Right lobe of liver (tissue), 6 donors: ENCODE measurements around the gene DRGX. TPM values are rescaled to one million over a fixed set of nuclear protein-coding genes. Genes with fewer than 3 reads are reported as not detected.

Source experiments
- ATAC-seq, 4 donors: fragments of 200-7000 bp; cut with Tn5 transposase; one replicate each; pipeline ENCODE4 v1.9.1; 2020; ENCODE audit warnings: mild to moderate bottlenecking in 4 of 4, moderate library complexity in 4 of 4
- DNase-seq, 3 donors: peaks; one replicate each; pipeline ENCODE4 v3.0.0-alpha.2; 2020
- H3K27ac ChIP-seq, 3 donors: fragments of 200-600 bp; one replicate each; pipeline ENCODE4 v1.8.0; 2022
- H3K27me3 ChIP-seq, 2 donors: fragments of 200-600 bp; one replicate each; pipeline ENCODE4 v1.8.0; 2022
- H3K36me3 ChIP-seq, 4 donors: fragments of 200-600 bp; sonication (generic) in 1 of 4; one replicate each; pipeline versions ENCODE4 v1.5.1 to v1.8.0; 2017 to 2022; ENCODE audit warnings: control low read depth in 1 of 4
- H3K4me1 ChIP-seq, 4 donors: fragments of 200-600 bp; sonication (generic) in 1 of 4; one replicate each; pipeline versions ENCODE4 v1.5.1 to v1.8.0; 2017 to 2022; ENCODE audit warnings: control low read depth in 1 of 4
- H3K4me3 ChIP-seq, 3 donors: fragments of 200-600 bp; one replicate each; pipeline ENCODE4 v1.8.0; 2022
- H3K9me3 ChIP-seq, 4 donors: fragments of 200-600 bp; sonication (generic) in 1 of 4; one replicate each; pipeline versions ENCODE4 v1.5.1 to v1.8.0; 2017 to 2022; ENCODE audit warnings: control low read depth in 1 of 4
- CTCF ChIP-seq, 4 donors: fragments of 200-600 bp in 3 of 4; fragments of 450-650 bp in 1 of 4; IDR thresholded peaks; one replicate each; pipeline versions ENCODE4 v1.5.1 to v1.8.0; 2016 to 2022; ENCODE audit warnings: antibody characterized with exemption in 4 of 4, mild to moderate bottlenecking in 2 of 4
- POLR2A ChIP-seq: fragments of 450-650 bp; IDR thresholded peaks from one replicate; pipeline ENCODE4 v1.6.1; 2017; ENCODE audit warnings: antibody characterized with exemption, mild to moderate bottlenecking
- WGBS: methylation state at CpG from one replicate; pipeline ENCODE4 v1.1.6; 2018; ENCODE audit warnings: low coverage, low lambda C conversion rate; ENCODE audit not compliant: insufficient coverage; ENCODE audit errors: missing lambda C conversion rate; 5-methylcytosine and 5-hydroxymethylcytosine counted together
- intact Hi-C, 2 donors: fragments of 100-400 bp; cut with DNase I; formaldehyde crosslinking; loops; one replicate each; pipeline versions ENCODE4 v1.11.2 to v1.14.1; 2022
- total RNA-seq, 6 experiments: library from RNA; depleted of rRNA in 2 of 6; stranded (reverse); fragments of >200 nt in 2 of 6; fragmentation: NEBNext Ultra II Directional in 3 of 6; extraction: Animal tissue kit (Norgen Biotek cat#: 25700) in 3 of 6; gene quantifications; one replicate each; pipeline versions ENCODE4 v1.1.0 to v1.2.4, GENCODE V29; 2016 to 2023
- donor health status: DM: no; HTN: yes; CAD: no.
- donor health status: DM: no; HTN: no; CAD: no.
- donor health status: DM: no; HTN: no; CAD: no.
- donor health status: DM: no; HTN: yes; CAD: no.
- donor health status: DM: no; HTN: yes; CAD: no.

DRGX gene
- total RNA-seq, 6 experiments from 2014 or later: not detected

GRCh38 chr10:49314806-49315205, 81.1 kb downstream of the DRGX start:
- Histone ChIP-seq H3K4me1 (no peaks in the 10 kb centered on the region), H3K9me3 (no peaks in the 10 kb centered on the region), H3K36me3 (no peaks in the 10 kb centered on the region), H3K27ac (no peak overlapping the region), H3K4me3 (no peak overlapping the region), H3K27me3 (no peaks in the 10 kb centered on the region)
- TF ChIP-seq CTCF (IDR thresholded peaks at IDR 0.05) (no peak), POLR2A (no peak)
- DNase-seq: no peak
- ATAC-seq: no peak
- 78% methylated on average over 5 of the region's 5 CpGs for WGBS
- intact Hi-C loops: no loop called here

Other genes starting within 250 kb of the DRGX start
- gene TMEM273, start 207.7 kb downstream of the DRGX start, total RNA-seq: 1 to 10 TPM in 5 of 6 experiments, under 1 TPM in 1; 0.86 to 5.3 (median 2.3) TPM
- under 1 TPM in 2 of 6 experiments, not detected in 4; 0.04 to 0.12 TPM for gene C10orf71, start 96.9 kb downstream of the DRGX start, total RNA-seq
- 10 to 100 TPM in 4 of 6 experiments, 1 to 10 TPM in 2; 7.3 to 16.8 (median 10.6) TPM for gene ERCC6, start 143.0 kb upstream of the DRGX start, total RNA-seq
- gene SLC18A3, start 214.2 kb upstream of the DRGX start, total RNA-seq: not detected
- not detected for gene CHAT, start 217.9 kb upstream of the DRGX start, total RNA-seq